ENCODE results near the gene CEP131. TPM values are rescaled to one million over a fixed set of nuclear protein-coding genes. Genes with fewer than 3 reads are reported as not detected.
"Not testable (repeated sequence)": the region's sequence is repeated elsewhere in the genome, so short reads cannot be mapped to it uniquely, and the experiment has no call there.

Gene CEP131
- total RNA-seq, 1 donor from 2014 or later, result 5.4 TPM

DNA sequence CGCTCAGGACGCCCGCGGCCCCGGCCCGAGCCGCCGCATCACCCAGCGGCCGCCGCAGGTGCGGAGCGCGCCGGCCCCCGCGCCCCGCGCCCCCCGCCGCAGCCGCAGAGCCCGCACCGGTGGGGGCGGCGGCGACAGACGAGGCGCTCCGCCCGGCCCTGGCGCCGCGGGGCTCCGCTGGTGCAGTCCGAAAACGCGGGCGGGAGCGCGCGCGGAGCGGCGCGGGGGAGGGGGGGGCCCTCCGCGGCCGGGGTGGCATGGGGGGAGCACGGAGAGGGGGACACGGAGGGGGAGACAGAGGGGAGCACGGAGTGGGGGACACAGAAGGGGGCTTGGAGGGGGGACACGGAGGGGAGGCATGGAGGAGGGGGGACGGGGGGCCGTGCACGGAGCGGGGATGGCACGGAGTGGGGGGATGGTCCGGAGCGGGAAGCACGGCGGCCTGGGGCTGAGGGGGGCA lies 56.7 kb downstream of the CEP131 start, which contains the start of gene AATK:
TSS of gene AATK (minus strand) at position 189 of the 460 bp plus-strand sequence. CDS start 229 bp downstream, outside the sequence.
- DNase-seq (ENCODE audit: low spot score), result no peak

DNA sequence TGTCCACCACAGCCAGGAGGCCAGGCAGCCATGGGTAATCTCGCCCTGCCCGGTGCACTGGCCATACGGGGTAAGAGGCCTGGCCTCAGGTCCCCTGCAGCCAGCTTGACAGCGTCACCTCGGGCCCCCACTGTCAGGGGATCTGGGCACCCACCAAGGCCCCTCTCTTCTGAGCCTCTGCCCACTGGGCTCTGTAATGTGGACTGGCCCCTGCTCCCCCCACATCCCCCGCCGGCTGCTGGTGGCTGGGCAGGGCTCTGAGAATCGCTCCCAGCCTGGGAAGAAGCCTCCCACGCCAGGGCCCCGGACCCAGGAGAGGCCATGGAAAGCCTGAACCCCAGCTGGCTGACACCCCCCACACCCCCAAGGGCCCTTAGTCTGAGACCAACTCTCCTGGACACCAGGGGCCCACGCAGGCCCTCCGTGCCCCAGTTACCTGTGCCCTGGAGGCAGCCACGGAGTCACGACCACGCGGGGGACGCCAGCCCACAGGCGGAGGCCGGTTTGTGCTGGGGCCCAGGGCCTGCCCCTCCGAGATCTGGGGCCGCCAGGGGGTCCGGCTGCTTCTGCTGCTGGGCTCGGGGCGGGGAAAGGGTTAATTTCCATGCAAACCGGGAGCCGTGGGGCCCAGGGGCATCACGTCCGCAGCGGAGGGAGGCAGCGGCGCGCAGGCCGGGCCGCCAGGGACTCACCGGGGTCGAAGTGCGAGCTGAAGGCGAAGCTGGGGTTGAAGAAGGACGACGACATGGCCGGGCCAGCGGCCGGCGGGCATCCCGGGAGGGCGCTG lies 57.3 kb downstream of the CEP131 start, which contains the start of gene PVALEF:
TSS of gene PVALEF (plus strand) at position 262 of the 787 bp plus-strand sequence. CDS start 15,720 bp downstream, outside the sequence.
- DNase-seq (ENCODE audit: low spot score), result no peak

DNA sequence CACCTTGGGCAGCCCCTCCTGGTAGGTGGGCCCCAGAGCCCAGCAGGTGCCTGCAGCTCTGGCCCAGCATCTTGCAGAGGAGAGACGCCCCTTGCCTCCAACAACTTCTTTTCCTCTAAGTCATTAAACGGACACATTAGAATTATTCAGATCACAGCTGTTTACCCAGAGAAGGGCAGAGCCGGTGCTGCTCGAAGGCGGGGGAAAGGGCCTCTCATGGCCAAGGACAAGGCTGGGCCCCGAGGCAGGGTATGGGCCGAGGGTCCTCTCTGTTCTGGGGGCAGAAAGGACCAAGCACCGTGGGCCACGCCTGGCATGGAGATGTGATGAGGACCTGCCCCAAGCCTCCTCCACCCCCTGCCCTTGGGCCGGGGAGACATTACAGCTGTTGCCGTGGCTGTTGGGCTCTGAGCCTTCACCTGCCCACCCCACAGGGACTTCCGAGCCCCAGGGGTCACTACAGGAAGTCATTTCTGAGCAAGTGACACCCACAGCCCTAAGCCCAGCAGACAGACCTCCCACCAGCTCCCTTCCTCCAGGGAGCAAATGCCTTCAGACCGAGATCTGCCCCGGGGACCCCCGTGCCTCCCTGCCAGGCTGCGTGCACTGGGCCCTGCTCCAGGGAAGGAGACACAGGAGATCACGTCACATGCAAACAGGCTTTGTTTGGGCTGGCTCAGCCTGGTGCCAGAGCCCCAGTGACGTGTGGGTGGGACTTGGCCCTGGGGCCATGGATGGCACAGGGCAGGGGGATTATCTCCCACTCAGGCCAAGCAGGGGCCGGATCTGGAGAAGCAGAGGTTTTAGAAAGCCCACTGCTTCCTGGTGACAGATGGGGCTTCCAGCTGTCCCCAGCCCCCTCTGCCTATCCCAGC lies 58.2 kb downstream of the CEP131 start:
- DNase-seq (ENCODE audit: low spot score), result no peak

DNA sequence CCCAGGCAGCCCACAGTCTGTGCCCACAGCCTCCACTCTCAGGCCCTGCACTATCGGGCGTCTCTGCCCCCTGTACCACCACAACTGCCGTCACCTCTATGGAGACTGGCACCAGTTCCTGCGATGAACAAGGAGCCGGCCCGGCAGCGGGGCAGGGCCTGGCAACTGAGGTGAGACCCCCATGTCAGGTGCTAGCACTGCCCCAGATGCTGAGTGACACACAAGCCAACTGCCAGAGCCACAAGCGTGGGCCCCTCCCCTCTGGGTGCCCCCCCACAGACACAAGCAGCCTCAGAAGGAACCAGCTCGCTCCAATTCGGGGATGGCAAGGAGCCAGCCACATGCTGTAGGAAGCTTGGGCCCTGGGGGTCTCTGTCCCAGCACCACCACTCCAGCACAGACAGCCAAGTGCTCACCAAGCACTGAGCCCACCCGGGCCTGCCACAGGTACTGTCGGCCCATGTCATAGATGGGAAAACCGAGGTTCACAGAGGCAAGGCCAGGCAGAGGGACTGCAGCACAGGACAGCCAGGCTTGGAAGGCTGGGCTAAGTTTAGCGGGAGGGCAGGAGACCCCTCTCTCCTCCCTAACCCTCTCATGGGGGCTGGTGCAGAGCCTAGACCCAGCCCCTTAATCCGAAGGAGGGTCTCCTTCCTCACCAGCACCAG lies 58.9 kb downstream of the CEP131 start:
- no peak for DNase-seq (ENCODE audit: low spot score)

DNA sequence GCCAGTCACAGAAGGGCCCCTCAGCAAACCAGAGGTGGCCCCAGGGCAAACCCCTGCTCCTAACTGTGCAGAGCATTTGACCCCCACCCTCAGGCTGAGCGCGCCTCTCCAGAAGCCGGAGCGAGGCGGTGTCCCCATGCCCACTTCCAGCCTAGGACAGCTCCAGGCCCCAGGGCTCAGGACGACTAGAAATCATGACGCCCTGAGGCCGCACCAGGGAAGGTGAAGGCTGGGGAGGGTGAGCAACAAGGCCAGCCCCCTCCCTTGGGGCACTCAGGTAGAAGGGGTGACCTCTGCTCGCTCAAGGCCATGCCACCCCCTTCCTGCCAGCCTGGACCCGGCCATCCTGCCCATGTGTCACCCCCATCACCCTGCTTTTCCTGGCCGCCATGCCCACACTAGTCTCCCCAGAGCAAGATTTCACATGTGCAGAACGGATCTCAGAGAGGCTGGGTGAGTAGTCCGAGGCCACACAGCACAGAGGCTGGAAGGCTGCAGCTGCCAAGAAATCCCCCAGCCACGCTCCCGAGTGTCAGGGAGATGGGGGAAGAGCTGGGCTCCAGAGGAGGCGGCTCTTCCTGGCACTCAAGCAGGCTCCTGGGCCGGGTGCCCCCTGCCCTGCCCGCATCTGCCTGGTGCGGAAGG lies 59.6 kb downstream of the CEP131 start:
- DNase-seq (ENCODE audit: low spot score), result no peak

DNA sequence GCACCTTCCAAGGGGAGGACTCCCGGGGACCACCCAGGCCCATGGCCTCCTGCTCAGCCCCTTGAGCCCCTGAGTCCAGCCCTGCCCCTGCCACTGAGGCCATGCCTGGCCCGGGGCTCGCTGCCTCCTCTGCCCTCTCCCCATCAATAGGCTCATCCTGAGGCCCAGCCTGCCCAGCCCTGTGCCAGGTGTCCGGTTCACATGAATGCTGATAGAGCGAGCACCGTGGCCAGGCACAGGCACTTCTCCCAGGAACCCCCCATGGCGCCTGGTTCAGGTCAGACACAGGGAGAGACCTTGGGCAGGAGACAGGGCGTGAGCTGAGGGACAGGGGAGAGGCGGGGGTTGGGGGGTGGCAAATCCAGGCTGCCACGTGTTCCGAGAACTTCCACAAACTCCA lies 60.3 kb downstream of the CEP131 start:
- DNase-seq (ENCODE audit: low spot score), result no peak

DNA sequence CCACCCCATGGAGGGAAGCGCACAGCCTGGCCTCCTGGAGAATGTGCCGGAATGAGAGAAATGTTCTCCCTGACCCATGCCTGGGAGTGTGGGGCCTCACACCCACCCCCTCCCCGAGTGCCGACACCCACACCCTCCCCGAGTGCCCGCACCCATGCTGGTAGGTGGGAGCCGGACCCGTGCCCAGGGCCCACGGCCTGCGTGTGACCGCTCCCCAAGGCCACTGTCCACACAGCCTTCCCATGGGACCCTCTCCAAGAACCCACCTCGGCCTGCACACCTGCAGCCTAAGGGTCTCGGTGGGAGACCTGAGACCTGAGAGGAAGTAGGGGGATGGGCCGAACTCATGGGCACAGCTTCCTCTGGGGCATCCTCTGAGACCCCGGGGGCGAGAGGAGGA lies 60.8 kb downstream of the CEP131 start:
- no peak for DNase-seq (ENCODE audit: low spot score)

DNA sequence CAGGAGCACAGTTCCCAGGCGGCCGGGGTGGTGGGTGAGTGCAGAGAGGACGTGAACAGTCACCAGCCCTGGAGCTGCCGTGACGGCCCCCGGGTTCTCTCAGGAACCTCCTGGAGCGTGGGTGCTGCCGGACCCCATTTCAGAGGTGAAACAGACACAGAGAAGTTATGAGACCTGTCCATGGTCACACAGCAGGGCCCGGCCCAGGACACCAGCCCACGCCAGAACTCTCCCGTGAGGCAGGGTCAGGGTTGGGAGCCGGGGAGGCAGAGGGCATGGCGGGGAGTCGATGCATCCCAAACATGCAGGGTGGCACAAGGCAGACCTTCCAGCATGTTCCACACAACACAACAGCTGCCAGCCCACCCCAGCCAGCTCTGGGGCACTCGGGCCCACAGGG lies 61.2 kb downstream of the CEP131 start:
- DNase-seq (ENCODE audit: low spot score), result no peak

DNA sequence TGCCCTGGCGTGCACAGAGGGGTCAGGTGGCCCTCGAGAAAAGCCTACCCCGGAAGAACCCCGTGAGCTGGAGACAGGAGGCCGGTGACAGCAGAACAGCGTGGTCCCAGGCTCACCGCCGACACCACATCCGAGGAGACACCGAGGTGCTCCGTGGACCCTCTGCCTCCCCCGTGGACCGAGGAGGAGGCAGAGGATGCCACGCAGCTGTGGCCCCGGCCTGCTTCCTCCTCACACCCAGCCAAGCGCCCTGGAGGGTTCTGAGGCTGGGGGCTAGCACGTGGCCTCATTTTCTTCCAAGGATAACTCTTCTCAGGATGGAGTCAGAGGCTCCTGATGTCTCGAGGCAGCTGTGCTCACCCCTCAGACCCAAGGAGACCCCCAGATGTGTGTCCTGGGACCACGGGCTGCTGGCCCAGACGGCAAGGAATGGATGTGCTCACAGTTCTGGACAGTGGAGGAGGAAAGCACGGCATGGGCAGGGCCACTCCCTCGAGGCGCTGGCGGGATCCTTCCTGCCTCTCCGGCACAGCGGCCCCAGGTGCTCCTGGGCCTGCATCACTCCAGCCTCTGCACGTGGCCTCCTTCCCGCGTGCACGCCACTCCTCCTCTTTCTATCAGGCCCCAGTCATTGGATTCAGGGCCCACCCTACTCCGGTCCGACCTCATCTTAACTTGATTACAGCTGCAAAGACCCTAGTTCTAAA lies 61.9 kb downstream of the CEP131 start:
- DNase-seq (ENCODE audit: low spot score), result no peak

DNA sequence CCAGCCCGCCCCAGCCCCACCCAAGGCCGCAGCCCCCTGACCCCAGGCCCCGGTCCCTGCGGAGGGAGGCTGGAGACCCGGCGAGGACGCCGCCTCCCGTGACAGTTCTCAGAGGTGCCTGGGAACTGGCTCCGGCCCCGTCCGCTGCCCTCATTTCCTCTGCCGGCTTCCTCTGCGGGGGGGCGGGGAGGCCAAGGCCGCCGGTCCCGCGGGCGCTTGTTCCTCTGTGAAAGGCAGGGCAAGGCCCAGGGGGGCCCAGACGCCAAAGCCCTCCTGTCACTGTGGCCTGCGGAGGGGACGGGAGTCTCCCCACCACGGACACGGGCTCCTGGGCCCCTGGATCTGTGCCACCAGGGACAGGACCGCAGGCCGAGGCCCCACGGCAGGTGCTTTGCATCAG lies 62.5 kb downstream of the CEP131 start:
- no peak for DNase-seq (ENCODE audit: low spot score)

DNA sequence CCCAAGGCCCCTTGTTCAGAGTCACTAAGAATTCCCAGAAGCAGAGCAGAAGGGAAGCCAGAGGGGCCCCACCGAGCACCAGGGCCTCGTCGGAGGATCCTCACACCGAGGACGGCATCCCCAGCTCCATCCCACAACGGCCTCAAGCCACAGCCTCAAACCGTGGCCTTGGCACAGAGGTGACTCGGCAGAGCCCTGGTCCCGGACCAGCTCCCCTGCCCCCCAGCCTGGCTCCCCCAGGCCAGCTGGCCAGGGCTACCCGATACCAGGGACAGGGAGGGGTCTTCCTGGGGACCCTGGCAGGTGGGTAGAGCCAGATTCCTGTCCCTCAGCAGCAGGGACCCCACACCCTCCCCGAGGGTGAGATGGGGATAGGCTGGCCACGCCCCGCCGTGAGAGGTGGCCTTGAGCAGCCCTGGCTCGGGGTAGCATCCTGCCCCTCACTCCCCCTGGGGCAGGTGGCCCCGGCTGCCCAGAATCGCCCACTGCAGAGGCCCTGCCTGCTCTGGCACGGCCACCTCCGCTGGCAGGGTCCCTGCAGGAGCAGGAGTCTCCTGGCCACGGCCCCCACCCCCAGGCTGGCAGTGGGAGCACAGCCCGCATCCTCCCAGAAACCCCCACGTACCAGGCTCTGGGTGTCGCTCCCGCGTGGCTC lies 63.0 kb downstream of the CEP131 start:
- no peak for DNase-seq (ENCODE audit: low spot score)

DNA sequence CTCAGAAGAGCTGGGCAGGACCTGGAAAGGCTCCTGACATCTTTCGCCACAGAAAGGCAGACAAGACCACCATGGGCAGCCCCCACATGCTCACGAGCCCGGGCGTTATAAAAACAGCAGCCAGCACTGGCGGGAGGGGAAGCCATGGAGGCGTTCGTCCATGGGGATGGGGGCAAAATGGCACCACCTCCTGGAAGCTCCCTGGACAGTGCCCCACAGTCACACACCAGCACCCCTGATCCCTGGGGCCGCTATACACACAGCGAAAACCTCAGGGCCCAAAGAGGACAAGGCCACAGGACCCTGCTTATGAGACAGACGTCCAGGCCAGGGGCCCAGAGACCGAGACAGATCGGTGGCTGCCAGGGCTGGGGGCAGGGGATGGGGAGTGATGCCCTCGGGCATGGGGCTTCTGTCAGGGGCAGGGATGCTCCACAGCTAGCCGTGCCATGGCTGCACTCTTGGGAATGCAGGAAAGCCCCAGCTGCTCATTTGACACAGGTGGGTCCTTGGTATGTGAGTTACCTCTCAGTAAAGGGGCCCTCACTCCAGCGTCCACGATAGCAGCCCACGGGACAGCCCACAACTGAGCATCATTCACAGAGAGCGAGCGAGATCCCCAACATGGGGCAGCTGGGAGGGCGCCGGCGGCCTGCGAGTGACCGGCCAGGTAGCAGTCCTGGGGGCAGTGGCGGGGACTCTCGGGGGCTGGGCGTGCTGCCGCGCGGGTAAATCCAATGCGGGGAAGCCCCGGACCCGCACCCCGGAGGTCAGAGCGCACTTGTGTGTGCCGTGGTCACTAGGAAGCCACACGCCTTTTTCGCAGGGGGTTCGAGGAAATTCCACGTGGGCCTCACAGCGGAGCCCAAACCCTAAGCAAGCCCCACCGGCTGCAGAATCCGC lies 63.8 kb downstream of the CEP131 start:
- DNase-seq (ENCODE audit: low spot score), result no peak

DNA sequence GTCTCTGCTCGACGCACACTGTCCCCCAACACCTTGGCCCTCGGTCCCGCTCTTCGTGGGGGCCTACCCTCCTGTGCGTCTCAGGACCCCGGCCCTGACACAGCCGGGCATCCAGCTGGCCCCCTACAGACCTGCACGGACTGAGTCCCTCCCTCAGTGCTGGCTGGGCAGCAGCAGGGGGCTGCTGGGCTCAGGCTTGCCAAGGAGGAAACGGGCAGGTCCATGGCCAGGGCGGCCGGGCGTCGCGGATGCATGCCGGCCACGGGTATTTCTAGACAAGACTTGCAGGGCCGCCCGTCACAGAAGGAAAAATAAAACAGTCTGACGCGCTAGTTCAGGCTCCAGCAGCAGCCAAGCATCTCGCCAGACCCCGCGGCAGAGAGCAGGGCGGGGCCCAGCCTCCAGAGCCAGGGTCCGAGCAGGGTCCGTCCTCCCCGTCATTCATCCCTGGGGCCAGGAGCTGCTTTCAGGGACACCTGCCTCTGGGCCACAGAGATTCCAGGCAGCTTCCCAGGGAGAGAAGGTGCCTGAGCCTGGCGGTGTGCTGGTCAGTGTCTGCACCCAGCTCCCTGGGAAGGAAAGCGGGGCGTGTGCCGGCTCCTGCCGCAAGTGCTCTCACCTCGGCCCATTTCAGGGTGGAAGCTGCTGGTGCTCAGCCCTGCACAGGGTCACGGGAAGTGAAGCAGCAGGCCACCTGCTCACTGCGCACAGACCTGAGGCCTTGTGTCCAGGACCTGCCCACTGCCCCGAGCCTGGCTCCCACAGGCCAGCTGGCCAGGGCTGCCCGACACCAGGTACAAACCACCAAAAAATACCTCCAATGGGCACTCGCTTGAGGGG lies 64.7 kb downstream of the CEP131 start:
- no peak for DNase-seq (ENCODE audit: low spot score)

DNA sequence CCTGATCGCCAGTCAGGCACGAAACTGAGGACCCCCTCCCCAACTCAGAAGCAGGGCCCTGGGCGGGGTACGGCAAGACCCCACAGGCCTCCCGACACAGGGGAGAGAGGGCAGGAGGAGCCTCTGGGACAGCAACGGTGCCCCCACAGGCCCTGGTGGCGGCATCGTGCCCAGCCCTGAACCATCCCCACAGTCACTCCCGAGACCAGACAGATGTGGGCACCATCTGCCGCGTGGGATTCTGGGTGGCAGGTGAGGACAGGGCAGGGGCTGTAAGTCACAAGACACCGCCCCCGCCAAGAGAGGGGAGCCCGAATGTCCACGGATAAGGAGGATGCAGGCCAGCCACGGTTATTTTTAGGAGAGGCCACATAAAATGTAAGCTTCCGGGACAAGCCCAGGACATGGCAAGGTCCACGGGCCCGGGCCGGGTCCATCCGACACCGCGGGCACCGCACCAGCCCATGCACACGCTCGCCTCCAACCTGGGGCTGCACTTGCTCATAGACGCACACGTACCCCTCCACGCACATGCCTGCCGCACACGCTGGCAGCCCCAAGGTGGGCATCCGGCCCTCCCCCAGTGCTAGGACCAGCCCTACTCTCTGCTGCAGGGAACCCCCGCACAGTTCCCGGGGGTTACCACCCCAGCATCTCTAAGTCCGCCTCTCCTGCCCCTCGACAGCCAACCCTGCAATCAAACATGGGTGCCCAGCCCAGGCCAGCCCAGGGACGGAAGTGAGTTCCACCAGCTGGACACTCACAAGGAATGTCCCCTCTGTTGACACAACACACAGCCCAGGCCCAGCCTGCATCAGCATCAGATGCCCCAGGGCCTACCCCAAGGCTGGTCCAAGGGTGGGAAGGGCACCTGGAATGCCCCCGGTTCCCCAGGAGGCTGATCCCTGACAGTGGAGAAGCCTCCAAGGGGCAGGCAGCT lies 65.6 kb downstream of the CEP131 start:
- no peak for DNase-seq (ENCODE audit: low spot score)

DNA sequence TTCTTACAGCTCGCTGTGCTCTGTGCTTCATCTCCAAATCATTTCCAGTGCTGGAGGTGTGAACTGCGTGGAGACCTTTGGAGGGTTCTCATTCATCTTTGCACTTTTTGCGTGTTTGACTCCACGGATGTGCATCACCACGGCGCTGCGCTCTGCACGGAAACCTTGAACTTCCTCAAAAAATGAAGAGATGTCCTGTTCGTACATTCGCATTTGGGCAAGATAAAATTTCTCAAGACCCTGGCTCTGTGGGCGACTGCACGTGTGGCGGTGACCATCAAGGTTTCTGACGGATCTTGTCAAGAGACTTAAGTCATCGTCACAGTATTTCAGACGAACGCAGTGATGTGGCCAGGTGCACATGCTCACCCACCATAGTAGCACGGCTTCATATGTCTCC lies 67.8 kb downstream of the CEP131 start:
- no peak for DNase-seq (ENCODE audit: low spot score)

DNA sequence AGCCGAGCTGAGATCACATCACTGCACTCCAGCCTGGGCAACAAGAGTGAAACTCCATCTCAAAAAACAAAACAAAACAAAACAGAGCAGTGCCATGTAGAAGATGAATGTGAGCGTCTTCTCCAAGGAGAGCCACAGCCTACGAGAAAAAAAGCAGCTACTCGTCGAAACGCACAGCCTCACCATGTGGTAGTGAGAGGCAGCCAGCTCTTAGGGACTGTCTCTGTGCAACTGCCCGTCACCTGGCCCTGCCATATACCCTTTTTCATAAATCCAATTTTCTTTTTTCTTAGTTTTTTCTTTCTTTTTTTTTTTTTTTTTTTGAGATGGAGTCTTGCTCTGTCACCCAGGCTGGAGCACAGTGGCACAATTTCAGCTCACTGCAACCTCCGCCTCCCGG lies 68.7 kb downstream of the CEP131 start:
- not testable (repeated sequence) for DNase-seq (ENCODE audit: low spot score)

DNA sequence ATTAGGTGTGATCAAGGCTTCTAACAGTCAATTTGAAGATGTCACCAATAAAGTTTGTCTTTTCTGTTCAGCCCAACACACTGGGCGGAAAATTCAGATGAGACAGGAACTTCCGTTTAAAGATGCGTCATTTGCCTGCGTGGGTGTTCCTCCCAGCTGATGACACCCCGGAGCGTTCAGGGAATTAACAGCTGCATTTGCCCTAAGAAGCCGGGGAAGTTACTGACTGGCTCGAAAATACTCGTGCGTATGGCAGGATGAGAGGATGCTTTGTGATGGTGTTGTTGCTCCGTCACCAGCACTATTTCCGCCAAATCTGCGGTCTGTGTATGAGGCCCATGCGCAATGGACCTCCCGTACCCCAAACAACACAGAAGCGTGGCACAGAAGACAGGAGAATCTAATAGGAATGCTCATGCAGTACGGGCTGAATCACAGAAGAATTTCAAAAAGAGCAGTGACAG lies 69.4 kb downstream of the CEP131 start:
- DNase-seq (ENCODE audit: low spot score), result no peak
